ENCODE measurements around the gene OOSP3.
"Not testable (repeated sequence)": the region's sequence is repeated elsewhere in the genome, so short reads cannot be mapped to it uniquely, and the experiment has no call there.

The OOSP3 gene, protein sequence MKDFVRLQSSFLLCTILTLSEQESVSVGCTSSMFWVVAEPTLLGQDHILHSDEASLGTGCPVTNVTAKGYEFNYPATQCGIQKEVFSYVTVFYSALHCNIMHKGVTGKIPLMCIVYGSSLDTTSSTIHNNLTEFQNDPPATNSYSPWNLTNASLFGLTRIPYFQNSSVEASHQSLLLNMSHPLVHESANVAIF

GRCh38 chr11:59878575-59878974 is at the start of gene OOSP3:
Gene OOSP3, plus strand, starts transcription at chr11:59878782. Its CDS starts 27 bp downstream, at chr11:59878809.
- no peak for DNase-seq

DNA sequence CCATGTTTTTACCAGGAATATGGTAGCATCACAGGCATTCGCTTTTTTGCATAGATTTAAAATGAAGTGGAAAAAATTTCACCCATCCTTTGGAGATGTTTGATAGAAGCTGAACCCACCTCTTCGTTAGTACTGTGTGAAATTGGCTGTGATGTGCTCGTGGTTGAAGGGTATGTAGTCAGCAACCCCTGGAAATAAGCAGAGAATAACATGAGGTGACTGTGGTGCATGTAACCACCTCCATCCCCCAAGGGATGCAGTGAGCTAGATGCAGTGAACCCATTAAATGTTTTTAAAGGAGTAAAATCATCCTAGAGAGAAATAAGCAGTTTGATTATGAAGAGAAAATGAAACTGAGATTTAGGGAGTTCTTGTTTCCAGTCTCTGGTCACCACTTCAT is 49.2 kb upstream of the OOSP3 start:
- no peak for DNase-seq

DNA sequence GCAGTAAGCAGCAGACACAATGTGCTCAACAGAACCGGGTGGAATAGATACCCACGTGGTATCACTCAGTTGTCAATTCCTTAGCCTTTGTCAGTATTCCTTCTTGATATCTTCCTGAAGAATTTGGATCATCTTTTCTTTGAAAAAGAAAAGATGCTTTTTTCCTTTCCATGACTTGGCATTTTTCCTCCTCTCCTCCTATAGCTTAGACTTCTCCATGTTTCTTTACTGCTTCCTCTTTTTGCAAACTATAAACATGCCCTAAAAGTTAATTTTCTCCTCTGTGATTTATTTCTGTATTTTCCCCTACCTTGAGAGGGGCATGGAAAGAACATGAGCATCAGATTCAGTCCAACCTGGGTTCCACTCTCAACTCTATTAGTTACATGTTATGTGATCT is 45.0 kb upstream of the OOSP3 start:
- DNase-seq = no peak

GRCh38 chr11:59839615-59840014 is 39.0 kb upstream of the OOSP3 start:
- DNase-seq = no peak

DNA sequence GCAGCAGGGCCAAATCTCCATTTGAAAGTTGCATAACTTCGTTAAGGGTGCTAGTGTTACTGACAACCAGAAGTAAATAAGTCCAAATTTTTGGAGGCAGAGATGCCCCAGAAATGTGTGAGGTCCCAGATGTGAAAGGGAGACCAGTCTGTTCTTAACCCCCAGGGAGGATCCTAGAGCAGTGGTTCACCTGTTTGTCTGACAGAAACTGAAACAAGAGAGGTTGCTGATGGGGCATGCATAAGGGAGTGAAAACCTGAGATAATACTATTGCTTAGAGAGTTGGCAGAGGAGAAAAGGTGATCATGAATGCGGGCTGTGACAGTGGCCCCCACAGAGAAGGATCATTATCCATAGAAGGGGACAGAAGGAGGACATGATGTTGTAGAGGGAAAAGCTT is 37.1 kb upstream of the OOSP3 start:
- DNase-seq = no peak

GRCh38 chr11:59842316-59842715 is 36.3 kb upstream of the OOSP3 start:
- DNase-seq = no peak

DNA sequence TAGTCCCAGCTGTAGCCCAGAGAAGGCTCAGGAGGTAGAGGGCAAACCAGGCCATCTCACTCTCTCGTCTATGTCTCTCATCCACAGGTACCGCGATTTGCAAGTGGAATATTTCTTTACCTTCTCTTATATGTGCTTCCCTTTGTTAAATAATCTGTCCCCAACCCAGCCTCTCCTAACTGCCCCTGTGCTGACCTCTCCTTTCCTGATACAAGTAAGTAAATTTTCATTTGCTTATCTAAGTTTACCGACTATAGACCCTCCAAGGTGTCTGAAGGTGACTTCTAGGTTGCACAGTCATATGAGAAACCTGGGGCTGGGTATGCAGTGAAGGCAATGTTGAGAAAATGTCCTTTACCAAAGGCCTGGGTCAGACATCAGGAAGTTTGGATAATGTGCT is 33.2 kb upstream of the OOSP3 start, which contains the start of gene CBLIF:
Gene CBLIF (minus strand): TSS at position 101 of the 400 bp plus-strand sequence. CDS start 46 bp downstream, at position 55.
- no peak for DNase-seq

GRCh38 chr11:59846556-59846955 is 32.0 kb upstream of the OOSP3 start:
- no peak for DNase-seq

DNA sequence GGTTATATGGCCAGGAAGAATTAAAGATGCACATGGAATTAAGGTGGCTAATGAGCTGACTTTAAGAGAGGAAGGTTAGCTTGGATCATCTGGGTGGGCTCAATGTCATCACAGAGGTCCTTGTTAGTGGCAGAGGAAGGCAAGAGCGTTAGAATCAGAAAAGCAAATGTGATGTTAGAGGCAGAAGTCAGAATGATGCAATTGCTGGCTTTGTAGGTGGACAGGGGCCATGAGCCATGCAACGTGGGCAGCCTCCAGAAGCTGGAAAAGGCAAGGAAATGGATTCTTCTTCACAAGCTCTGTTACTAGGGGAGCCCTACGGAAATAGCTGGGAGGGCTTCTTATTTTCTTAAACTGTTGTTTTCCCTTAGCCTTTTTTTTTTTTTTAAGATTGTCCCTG is 31.0 kb upstream of the OOSP3 start:
- DNase-seq = no peak

- DNase-seq = not testable (repeated sequence)
Measured at GRCh38 chr11:59848439-59848838, 30.1 kb upstream of the OOSP3 start.

DNA sequence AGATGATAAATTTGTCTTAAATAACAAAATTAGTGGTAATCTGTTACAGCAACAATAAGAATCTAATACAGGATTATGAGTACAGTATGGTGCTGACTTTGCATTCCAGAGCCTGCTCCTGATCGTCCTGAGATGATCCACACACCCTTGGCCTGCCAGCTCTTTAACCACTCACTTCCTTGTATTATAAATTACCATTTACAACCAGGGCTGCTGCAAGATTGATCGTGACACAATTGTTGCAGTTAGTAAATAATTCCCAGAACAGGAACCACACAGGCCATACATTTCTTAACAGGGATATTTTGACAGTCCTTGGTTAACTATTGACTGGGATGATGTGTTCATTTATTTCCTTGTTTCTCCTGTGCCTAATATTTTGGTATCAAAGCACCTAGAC is 29.5 kb upstream of the OOSP3 start:
- no peak for DNase-seq

DNA sequence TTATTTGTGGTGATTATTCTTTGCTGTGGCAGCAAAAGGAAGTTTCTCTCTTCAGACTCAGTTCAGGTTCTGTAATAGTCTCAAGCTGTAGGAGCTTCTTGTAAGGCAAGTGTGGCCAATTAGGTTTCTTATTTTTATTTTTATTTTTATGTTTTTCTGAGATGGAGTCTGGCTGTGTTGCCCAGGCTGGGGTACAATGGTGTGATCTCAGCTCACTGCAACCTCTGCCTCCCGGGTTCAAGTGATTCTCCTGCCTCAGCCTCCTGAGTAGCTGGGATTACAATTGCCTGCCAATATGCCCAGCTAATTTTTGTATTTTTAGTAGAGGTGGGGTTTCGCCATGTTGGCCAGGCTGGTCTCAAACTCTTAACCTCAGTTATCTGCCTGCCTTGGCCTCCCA is 29.0 kb upstream of the OOSP3 start:
- DNase-seq = not testable (repeated sequence)

- DNase-seq = not testable (repeated sequence)
Measured at GRCh38 chr11:59851416-59851815, 27.2 kb upstream of the OOSP3 start.

GRCh38 chr11:59854871-59855270 is 23.7 kb upstream of the OOSP3 start:
- DNase-seq = no peak

DNA sequence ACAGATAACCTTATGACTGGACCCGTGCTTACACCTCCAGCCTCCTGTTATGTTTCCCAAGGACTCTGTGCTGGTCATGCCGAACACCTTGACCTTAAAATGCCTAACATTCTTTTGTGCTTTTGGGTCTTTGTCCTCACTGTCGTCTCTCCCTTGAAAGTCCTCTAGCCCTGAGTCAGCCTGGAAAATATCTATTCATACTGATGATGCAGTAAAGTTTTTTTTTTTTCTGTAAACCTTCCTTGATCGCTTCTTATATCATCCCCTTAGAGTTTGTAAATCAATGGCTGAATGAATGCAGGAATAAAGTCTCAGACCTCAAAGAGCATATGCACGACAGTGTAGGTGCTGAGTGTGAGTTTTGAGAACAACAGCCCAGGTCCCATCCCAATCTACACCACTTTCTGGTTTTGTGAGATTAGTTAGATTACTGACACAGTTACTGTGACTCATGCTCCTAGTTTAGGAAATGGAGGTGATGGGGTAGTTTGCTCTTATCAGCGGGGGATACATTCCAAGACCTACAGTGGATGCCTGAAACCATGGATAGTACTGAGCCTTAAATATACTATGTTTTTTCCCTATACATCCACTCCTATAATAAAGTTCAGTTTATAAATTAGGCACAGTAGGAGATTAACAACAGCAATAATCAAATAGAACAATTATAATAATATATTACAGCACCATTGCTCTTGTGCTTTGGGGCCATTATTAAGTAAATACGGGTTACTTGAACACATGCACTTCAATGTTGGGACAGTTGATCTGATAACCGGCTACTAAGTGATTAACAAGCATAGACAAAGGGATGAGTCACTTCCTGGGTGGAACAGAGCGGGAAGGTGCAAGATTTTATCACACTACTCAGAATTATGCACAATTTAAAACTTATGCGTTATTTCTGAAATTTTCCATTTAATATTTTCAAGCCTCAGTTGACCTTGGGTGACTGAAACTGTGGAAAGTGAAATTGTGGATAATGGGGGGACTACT is 20.8 kb upstream of the OOSP3 start:
- DNase-seq = no peak

DNA sequence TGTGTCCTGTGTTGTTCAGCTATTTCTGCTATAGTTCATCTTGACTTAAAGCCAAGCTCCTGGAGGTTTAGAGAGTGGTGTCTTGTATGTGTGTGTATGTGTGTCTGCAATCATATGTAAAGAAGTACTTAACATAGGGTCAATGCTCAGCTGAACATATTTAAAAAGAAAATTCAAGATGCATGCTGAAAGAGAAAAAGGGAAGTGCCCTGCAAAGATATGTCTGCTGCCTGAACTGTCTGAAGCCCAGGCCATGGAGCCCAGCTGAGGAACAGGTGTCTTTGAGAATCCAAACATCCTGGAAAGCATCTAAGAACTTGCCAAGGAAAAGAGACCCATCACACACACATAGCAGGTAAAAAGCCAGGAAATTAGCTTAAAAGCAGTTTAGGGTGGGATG is 18.9 kb upstream of the OOSP3 start:
- no peak for DNase-seq

DNA sequence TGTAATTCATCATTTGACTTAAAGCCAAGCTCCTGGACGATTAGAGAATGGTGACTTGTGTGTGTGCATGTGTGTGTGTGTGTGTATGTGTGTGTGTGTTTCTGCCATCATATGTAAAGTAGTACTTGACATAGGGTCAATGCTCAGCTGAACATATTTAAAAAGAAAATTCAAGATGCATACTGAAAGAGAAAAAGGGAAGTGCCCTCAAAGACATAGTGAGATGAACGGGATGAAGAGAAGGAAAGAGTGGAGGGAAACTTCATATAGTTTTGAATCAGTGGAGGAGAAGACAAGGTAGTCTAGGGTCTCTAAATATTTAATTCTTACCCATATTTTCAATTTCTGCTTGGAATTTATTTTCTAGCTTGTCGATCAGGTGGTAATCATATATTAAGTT is 16.3 kb upstream of the OOSP3 start:
- DNase-seq = no peak

DNA sequence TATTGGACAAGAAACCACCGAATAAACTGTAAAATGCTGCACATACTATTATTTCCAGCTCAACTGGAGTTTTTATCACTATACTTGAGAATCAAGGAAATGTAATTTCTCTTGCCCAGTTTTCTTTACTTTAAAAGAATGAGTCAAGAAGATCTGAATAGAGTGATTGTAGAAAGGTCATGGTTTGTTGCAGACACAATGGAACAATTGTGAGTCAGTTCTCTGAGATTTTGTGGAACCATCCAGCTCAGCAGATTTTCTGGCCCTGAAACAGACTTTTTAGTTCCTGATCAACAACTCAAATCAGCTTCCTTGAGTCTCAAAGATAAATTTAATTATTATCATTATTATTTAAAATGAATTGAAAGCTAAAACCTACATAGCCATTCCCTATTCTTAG is 13.6 kb upstream of the OOSP3 start:
- DNase-seq = no peak

DNA sequence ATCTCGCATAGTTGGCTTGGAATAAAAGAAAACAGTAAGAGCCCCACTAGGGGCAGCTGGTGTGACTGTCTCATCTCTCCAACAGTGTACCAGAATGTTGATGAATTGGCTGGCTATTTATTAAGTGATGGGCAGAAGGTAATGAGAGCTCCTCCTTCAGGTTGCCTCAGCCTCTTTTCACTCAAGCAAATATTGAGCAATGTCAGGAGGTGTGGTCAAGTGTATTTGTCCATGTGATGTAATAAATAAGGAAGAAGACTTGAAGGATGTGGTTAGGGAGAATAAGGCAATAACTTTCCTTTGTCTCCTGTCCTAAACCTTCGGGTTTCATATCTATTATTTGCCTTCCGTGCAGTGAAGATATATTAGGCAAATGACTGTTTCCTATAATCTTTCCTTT is 12.2 kb upstream of the OOSP3 start, which contains the start of gene TCN1:
Gene TCN1 (minus strand): TSS at position 91 of the 400 bp plus-strand sequence. CDS start 17 bp downstream, at position 74.
- DNase-seq = no peak

DNA sequence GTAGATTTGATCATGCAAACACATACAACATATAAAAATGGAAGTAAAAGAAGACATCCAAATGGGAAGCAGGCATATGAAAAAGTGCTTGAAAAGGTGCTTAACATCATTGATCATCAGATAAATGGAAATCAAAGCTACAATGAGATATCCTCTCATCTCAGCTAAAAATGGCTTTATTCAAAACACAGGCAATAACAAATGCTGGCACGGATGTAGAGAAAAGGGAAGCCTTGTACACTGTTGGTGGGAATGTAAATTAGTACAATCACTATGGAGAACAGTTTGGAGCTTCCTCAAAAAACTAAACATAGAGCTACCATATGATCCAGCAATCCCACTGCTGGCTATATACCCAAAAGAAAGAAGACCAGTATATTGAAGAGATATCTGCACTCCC is 11.7 kb upstream of the OOSP3 start:
- DNase-seq = no peak

- no peak for DNase-seq
Measured at GRCh38 chr11:59867946-59868345, 10.6 kb upstream of the OOSP3 start.

DNA sequence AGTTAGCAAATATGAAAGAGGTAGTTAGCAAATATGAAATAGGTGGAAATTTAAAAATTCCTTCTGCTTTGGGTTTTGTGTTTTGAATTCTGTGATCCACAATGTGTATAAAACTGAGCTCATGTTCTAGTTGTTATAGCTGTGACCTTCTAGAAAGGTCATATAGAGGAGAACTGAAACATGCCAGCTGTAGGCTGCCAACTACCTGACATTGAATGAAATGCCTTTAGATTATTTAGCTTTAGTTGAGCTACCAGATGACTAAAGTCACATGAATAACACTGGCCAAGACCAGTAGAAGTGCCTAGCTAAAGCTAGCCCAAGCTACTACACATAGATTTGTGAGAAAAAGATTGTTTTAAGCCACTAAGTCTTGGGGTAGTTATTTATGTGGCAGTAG is 6.5 kb upstream of the OOSP3 start:
- DNase-seq = no peak

DNA sequence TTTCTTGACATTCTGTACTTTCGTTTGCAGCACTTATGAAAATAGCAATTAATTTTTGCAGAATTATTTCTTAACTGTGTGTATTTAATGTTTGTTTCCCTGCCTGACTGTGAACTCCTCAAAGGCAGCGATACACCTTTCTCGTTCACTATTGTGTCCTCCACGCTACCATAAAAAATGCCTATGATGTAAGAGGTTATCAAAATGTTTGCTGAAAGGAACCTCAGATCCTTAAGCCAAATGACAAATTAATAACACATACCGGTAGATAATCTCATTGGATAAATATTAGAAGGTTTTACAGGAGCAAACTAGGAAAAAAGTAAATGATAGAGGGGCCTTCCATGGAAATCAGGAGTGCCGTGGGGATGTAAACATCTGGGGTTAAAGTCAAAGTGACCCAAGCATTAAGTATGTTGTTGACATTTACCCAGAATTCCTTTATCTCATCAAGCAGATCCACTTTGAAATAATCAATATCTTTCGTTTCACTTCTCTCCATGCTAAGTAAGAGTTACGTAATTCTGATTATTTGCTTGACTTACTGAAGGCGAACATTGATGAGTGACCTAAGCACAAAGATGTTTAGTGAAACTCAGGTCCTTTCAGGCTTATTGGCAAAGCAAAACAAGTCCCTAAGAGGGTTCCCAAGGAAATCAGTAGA is 2.6 kb upstream of the OOSP3 start:
- DNase-seq = no peak
